PFSK-1 (cell line): Measurements from ENCODE around the gene TGM6.

Experiments
- FOXP2 ChIP-seq: optimal IDR thresholded peaks from 2 replicates; pipeline ENCODE3; 2011; ENCODE audit warnings: borderline replicate concordance, control low read depth, inconsistent platforms; ENCODE audit not compliant: insufficient read depth; ENCODE audit errors: extremely low read length, extremely low read depth
- POLR2AphosphoS5 ChIP-seq: IDR thresholded peaks from 2 replicates; pipeline ENCODE4 v1.6.1; 2012; ENCODE audit warnings: low read depth, mild to moderate bottlenecking, control low read depth, low read length, moderate library complexity
- SIN3A ChIP-seq: IDR thresholded peaks from 2 replicates; pipeline ENCODE4 v1.6.1; 2012; ENCODE audit warnings: mild to moderate bottlenecking, low read length, moderate library complexity, borderline replicate concordance; ENCODE audit not compliant: insufficient read depth
- TAF1 ChIP-seq: IDR thresholded peaks from 2 replicates; pipeline ENCODE4 v1.6.1; 2012; ENCODE audit warnings: low read length, control low read depth, borderline replicate concordance; ENCODE audit not compliant: insufficient read depth
- TF ChIP-seq, protein P1 (sequence below), 2 experiments: IDR thresholded peaks; 2 replicates each; pipeline versions ENCODE4 v1.6.1 to v1.8.0; 2011 to 2012; ENCODE audit warnings: low read depth in 2 of 2, low read length in 2 of 2, control low read depth in 1 of 2, inconsistent platforms in 1 of 2, mild to moderate bottlenecking in 1 of 2, moderate library complexity in 1 of 2; ENCODE audit not compliant: insufficient read depth in 1 of 2

Gene TGM6

DNA sequence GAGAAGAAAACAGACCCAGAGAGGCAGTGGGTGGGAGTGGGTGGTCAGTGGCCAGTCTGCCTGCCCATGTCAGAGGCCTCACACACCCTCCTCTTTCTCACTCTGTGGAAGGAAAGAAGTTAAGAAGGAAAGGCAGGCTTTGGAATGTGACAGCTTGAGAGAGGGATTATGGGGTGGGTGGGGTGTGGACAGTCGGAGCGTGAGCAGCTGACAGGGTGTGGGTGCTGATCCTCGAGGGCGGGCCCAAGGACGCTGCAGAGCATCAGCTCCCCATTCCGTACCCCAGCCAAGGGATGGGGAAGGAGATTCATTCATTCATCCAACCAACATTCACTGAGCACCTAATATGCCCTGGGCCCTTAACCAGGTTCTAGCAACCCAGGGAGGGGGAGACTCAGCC is 4.8 kb downstream of the TGM6 start:
- TF ChIP-seq POLR2AphosphoS5 (no peak), SIN3A (no peak), FOXP2 (no peak), TAF1 (no peak)
- TF ChIP-seq, protein P1, sequence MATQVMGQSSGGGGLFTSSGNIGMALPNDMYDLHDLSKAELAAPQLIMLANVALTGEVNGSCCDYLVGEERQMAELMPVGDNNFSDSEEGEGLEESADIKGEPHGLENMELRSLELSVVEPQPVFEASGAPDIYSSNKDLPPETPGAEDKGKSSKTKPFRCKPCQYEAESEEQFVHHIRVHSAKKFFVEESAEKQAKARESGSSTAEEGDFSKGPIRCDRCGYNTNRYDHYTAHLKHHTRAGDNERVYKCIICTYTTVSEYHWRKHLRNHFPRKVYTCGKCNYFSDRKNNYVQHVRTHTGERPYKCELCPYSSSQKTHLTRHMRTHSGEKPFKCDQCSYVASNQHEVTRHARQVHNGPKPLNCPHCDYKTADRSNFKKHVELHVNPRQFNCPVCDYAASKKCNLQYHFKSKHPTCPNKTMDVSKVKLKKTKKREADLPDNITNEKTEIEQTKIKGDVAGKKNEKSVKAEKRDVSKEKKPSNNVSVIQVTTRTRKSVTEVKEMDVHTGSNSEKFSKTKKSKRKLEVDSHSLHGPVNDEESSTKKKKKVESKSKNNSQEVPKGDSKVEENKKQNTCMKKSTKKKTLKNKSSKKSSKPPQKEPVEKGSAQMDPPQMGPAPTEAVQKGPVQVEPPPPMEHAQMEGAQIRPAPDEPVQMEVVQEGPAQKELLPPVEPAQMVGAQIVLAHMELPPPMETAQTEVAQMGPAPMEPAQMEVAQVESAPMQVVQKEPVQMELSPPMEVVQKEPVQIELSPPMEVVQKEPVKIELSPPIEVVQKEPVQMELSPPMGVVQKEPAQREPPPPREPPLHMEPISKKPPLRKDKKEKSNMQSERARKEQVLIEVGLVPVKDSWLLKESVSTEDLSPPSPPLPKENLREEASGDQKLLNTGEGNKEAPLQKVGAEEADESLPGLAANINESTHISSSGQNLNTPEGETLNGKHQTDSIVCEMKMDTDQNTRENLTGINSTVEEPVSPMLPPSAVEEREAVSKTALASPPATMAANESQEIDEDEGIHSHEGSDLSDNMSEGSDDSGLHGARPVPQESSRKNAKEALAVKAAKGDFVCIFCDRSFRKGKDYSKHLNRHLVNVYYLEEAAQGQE (IDR thresholded peaks at IDR 0.05; ENCODE audit: insufficient read depth in 1 of 2, low read depth in 2 of 2, low read length in 2 of 2), result no peak

DNA sequence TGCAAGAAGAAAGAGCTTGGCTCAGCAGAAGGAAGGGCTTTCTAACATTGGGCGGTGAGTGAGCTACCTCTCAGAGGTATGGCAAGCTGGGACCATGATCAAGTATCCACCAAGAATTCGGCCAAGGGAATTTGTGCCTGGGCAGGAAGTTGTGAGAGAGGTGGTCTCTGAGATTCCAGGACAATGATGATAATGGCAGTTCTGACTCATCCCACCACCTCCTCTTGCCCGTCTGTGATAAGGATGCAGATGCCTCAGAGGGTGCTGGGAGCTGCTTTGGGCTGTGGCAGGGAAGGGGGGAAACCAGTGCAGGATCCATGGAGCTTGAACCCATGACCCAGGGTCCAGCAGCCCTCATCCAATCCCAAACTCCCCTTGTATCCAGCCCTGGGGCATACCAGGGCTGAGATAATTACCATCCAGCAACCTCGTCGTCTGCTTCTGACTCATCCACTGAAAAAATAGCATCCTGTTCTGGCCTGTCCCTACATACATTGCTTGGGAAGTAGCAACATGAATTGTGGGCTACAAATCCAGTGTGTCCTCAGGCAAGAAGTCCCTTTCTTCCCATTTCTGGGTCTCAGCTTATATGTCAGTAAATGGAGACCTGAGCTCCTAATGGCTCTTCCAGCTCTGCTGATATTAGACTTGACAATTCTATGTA is 5.9 kb downstream of the TGM6 start:
- no peak for TF ChIP-seq FOXP2
- TF ChIP-seq, protein P1 (IDR thresholded peaks at IDR 0.05; ENCODE audit: insufficient read depth in 1 of 2, low read depth in 2 of 2, low read length in 2 of 2), result no peak
- TF ChIP-seq SIN3A, result no peak
- TF ChIP-seq TAF1, result no peak
- no peak for TF ChIP-seq POLR2AphosphoS5

DNA sequence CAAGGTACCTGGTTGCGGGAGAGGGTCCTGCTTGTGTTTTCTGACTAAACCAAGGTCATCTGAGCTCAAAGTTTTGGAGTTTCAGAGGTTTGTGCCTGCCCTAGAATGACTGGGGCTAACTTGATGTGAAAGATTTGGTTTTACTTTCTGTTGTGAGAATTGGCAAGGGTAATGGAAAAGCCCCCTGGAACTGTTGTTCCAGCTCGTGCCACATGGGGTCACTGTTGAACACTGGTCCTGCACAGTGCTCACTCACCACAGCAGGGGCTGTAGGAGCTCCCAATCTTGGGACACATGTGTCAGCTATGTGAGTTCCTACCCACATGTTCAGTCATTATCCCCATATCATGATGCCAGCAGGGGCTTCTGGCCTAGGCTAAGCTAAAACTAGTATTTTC is 6.5 kb downstream of the TGM6 start:
- TF ChIP-seq POLR2AphosphoS5, result no peak
- TF ChIP-seq, protein P1 (IDR thresholded peaks at IDR 0.05; ENCODE audit: insufficient read depth in 1 of 2, low read depth in 2 of 2, low read length in 2 of 2), result no peak
- no peak for TF ChIP-seq FOXP2
- no peak for TF ChIP-seq SIN3A
- no peak for TF ChIP-seq TAF1

DNA sequence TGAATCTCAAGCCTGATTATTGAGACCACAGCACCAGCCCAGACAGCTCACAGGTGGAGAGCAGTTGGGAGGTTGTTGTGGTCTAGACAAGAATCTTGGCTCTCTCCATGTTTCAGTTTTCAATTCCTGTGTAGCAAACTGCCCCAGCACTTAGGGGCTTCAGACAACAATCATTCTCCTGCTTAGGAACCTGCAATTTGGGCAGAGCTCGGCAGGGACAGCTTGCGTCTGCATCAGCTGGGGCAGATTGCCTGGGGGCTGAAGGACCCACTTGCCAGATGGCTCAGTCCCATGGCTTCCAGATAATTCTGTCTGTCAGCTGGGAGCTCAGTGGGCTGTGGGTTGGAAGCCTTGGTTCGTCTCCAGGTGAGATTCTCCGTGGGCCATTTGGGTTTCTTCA is 6.9 kb downstream of the TGM6 start:
- TF ChIP-seq TAF1 (no peak), FOXP2 (no peak), POLR2AphosphoS5 (no peak), SIN3A (no peak)
- TF ChIP-seq, protein P1 (IDR thresholded peaks at IDR 0.05; ENCODE audit: insufficient read depth in 1 of 2, low read depth in 2 of 2, low read length in 2 of 2), result no peak
